Kidney capillary endothelial cell (primary cell): ENCODE measurements around the gene PEDS1.
"Not testable (repeated sequence)": the region's sequence is repeated elsewhere in the genome, so short reads cannot be mapped to it uniquely, and the experiment has no call there.

Experiments used
- DNase-seq: peaks from one replicate; pipeline ENCODE4 v3.0.0-alpha.2; 2018; ENCODE audit warnings: low spot score

The PEDS1 gene

GRCh38 chr20:50163570-50164317, 10.2 kb upstream of the PEDS1 start:
- DNase-seq: no peak

GRCh38 chr20:50161494-50161893, 8.0 kb upstream of the PEDS1 start:
- not testable (repeated sequence) for DNase-seq

- no peak for DNase-seq
These were observed 397 bp downstream of the PEDS1 start for GRCh38 chr20:50153153-50153499.

- DNase-seq: no peak
These were observed 950 bp downstream of the PEDS1 start for GRCh38 chr20:50152394-50153152.

GRCh38 chr20:50151034-50151743, 2.3 kb downstream of the PEDS1 start:
- DNase-seq: no peak

GRCh38 chr20:50149481-50150254, 3.9 kb downstream of the PEDS1 start:
- DNase-seq: no peak

- peak; percentile 83 for DNase-seq
These were observed 6.5 kb downstream of the PEDS1 start for GRCh38 chr20:50146732-50147662.

GRCh38 chr20:50146214-50146613, 7.3 kb downstream of the PEDS1 start:
- no peak for DNase-seq

- DNase-seq: no peak
These were observed 8.0 kb downstream of the PEDS1 start for GRCh38 chr20:50145566-50145965.

- no peak for DNase-seq
These were observed 9.2 kb downstream of the PEDS1 start for GRCh38 chr20:50144362-50144761.

- no peak for DNase-seq
These were observed 10.7 kb downstream of the PEDS1 start for GRCh38 chr20:50142812-50143211.

GRCh38 chr20:50141811-50142561, 11.5 kb downstream of the PEDS1 start:
- DNase-seq: no peak

GRCh38 chr20:50141018-50141675, 12.4 kb downstream of the PEDS1 start:
- no peak for DNase-seq

GRCh38 chr20:50140339-50140859, 13.1 kb downstream of the PEDS1 start:
- no peak for DNase-seq

GRCh38 chr20:50138479-50139393, 14.8 kb downstream of the PEDS1 start:
- DNase-seq: no peak

- no peak for DNase-seq
These were observed 15.4 kb downstream of the PEDS1 start for GRCh38 chr20:50138120-50138478.

- DNase-seq: not testable (repeated sequence)
These were observed 15.8 kb downstream of the PEDS1 start for GRCh38 chr20:50137702-50138101.

GRCh38 chr20:50136822-50137599, 16.5 kb downstream of the PEDS1 start:
- DNase-seq: no peak
